Endothelial cell of umbilical vein (primary cell): Measurements from ENCODE around the gene RPS27L.

Experiments used
- CTCF ChIP-seq, 2 donors: IDR thresholded peaks; 1 replicate in 1 of 2; 2 replicates in 1 of 2; pipeline ENCODE4 v1.5.1; 2011; ENCODE audit warnings: low read length in 2 of 2, mild to moderate bottlenecking in 2 of 2, moderate library complexity in 2 of 2, control low read depth in 1 of 2, inconsistent platforms in 1 of 2, low read depth in 1 of 2; ENCODE audit not compliant: insufficient read depth in 1 of 2; ENCODE audit errors: extremely low read depth in 1 of 2
- MAX ChIP-seq: IDR thresholded peaks from 2 replicates; pipeline ENCODE4 v1.6.1; 2011; ENCODE audit not compliant: insufficient read depth, insufficient read length
- POLR2A ChIP-seq: IDR thresholded peaks from 2 replicates; pipeline ENCODE4 v1.6.1; 2012; ENCODE audit warnings: low read depth, mild to moderate bottlenecking, control low read depth, low read length
- POLR2AphosphoS5 ChIP-seq: IDR thresholded peaks from 2 replicates; pipeline ENCODE4 v1.6.1; 2012; ENCODE audit warnings: low read depth, mild to moderate bottlenecking, control low read depth, low read length, moderate library complexity; ENCODE audit not compliant: insufficient read depth

GRCh38 chr15:63112871-63113270 lies 44.4 kb downstream of the RPS27L start:
- TF ChIP-seq CTCF (IDR thresholded peaks at IDR 0.05; ENCODE audit: extremely low read depth in 1 of 2, insufficient read depth in 1 of 2, low read depth in 1 of 2, low read length in 2 of 2) (no peak), POLR2AphosphoS5 (no peak), MAX (no peak), POLR2A (no peak)
